Purkinje cell (primary cell): Measurements from ENCODE around the gene YLPM1. TPM values are rescaled to one million over a fixed set of nuclear protein-coding genes. Genes with fewer than 3 reads are reported as not detected.

Experiments used
- polyA plus RNA-seq: library from polyadenylated mRNA; unstranded; fragments of >200 nt; fragmentation: Nextera tagmentation; gene quantifications from 2 replicates; pipeline ENCODE4 v1.2.1, GENCODE V29; 2014

Gene YLPM1
- polyA plus RNA-seq, result 41.5 and 46.3 TPM in 2 replicates

GRCh38 chr14:74762917-74763802 lies at the start of gene YLPM1:
Gene YLPM1 (plus strand): TSS chr14:74763316. CDS start chr14:74763490, 174 bp downstream.

GRCh38 chr14:74875941-74876913 lies 113.1 kb downstream of the YLPM1 start, which contains the start of gene PROX2:
Gene PROX2 (minus strand): TSS chr14:74876145. CDS start chr14:74863834, 12,311 bp downstream.

GRCh38 chr14:74881431-74882102 lies 118.5 kb downstream of the YLPM1 start, which contains the start of gene DLST:
Gene DLST (plus strand): TSS chr14:74881916. CDS start chr14:74881954, 38 bp downstream.

Other genes with a start within 250 kb of the YLPM1 start
- gene LTBP2, start 151.1 kb upstream of the YLPM1 start, polyA plus RNA-seq, result 0.46 and 0.65 TPM in 2 replicates
- gene AREL1, start 50.2 kb upstream of the YLPM1 start, polyA plus RNA-seq, result 13.5 and 16.1 TPM in 2 replicates
- 5.8 and 10.7 TPM in 2 replicates for gene FCF1, start 50.2 kb upstream of the YLPM1 start, polyA plus RNA-seq
- 0.18 TPM in 1 of 2 replicates, not detected in the other for gene PROX2, start 112.8 kb downstream of the YLPM1 start, polyA plus RNA-seq
- gene DLST, start 118.6 kb downstream of the YLPM1 start, polyA plus RNA-seq, result 4.7 and 15.2 TPM in 2 replicates
- 7.9 and 15.2 TPM in 2 replicates for gene RPS6KL1, start 159.9 kb downstream of the YLPM1 start, polyA plus RNA-seq
- gene PGF, start 192.3 kb downstream of the YLPM1 start, polyA plus RNA-seq, result 0.12 TPM in 1 of 2 replicates, not detected in the other
- 29.3 and 35.1 TPM in 2 replicates for gene EIF2B2, start 239.6 kb downstream of the YLPM1 start, polyA plus RNA-seq